ENCODE results near the gene ARCN1.

Gene ARCN1

GRCh38 chr11:118648291-118648690, 76.1 kb downstream of the ARCN1 start:
- DNase-seq (ENCODE audit: low read depth), result no peak
- TF ChIP-seq CTCF (conservative IDR thresholded peaks at IDR 0.05; ENCODE audit: low read depth, low read length), result no peak
- no peak overlapping the region for H3K4me3 ChIP-seq (ENCODE audit: low read length)

- DNase-seq (ENCODE audit: low read depth), result no peak
- H3K4me3 ChIP-seq (ENCODE audit: low read length), result no peak overlapping the region
- TF ChIP-seq CTCF (conservative IDR thresholded peaks at IDR 0.05; ENCODE audit: low read depth, low read length), result no peak
These were observed 77.7 kb downstream of the ARCN1 start for GRCh38 chr11:118649941-118650340.

- H3K4me3 ChIP-seq (ENCODE audit: low read length), result no peak overlapping the region
- DNase-seq (ENCODE audit: low read depth), result no peak
- TF ChIP-seq CTCF (conservative IDR thresholded peaks at IDR 0.05; ENCODE audit: low read depth, low read length), result no peak
These were observed 78.2 kb downstream of the ARCN1 start for GRCh38 chr11:118650366-118650765.

GRCh38 chr11:118651820-118652219, 79.6 kb downstream of the ARCN1 start:
- DNase-seq (ENCODE audit: low read depth), result no peak
- H3K4me3 ChIP-seq (ENCODE audit: low read length), result no peak overlapping the region
- no peak for TF ChIP-seq CTCF (conservative IDR thresholded peaks at IDR 0.05; ENCODE audit: low read depth, low read length)

All from retinal pigment epithelial cell (primary cell).